Measurements from ENCODE around the gene SYT11. TPM values are rescaled to one million over a fixed set of nuclear protein-coding genes. Genes with fewer than 3 reads are reported as not detected.
"Not testable (repeated sequence)": the region's sequence is repeated elsewhere in the genome, so short reads cannot be mapped to it uniquely, and the experiment has no call there.

SYT11 gene
- total RNA-seq, 1 donor from 2014 or later: 4.9 TPM

DNA sequence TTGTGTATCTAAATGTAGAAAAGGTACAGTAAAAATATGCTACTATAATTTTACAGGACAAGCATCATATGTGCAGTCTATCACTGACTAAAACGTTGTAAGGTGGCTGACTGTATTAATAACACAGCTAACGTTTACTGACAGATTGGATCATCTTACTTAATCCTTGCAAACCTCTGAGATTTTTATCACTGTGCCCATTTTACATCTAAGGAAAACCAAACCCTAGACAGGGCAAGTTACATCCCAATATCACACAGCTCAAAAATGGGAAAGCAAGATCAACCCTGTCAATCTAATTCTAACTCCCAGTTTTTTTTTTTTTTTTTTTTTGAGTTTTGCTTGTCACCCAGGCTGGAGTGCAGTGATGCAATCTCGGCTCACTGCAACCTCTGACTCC, 59.3 kb downstream of the SYT11 start:
- Mint-ChIP-seq H3K4me1 (ENCODE audit: low read depth) (peaks cover 4% of the 10 kb centered on the region), H3K27me3 (ENCODE audit: low read depth) (no peaks in the 10 kb centered on the region), H3K27ac (ENCODE audit: unreplicated experiment) (peak overlapping the region; percentile 65), H3K36me3 (ENCODE audit: low read depth) (peaks cover 50% of the 10 kb centered on the region), H3K4me3 (ENCODE audit: unreplicated experiment) (no peak overlapping the region), H3K9me3 (ENCODE audit: low read depth) (no peaks in the 10 kb centered on the region)
- DNase-seq (ENCODE audit: low spot score): no peak
- TF ChIP-seq, protein P1, sequence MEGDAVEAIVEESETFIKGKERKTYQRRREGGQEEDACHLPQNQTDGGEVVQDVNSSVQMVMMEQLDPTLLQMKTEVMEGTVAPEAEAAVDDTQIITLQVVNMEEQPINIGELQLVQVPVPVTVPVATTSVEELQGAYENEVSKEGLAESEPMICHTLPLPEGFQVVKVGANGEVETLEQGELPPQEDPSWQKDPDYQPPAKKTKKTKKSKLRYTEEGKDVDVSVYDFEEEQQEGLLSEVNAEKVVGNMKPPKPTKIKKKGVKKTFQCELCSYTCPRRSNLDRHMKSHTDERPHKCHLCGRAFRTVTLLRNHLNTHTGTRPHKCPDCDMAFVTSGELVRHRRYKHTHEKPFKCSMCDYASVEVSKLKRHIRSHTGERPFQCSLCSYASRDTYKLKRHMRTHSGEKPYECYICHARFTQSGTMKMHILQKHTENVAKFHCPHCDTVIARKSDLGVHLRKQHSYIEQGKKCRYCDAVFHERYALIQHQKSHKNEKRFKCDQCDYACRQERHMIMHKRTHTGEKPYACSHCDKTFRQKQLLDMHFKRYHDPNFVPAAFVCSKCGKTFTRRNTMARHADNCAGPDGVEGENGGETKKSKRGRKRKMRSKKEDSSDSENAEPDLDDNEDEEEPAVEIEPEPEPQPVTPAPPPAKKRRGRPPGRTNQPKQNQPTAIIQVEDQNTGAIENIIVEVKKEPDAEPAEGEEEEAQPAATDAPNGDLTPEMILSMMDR (IDR thresholded peaks at IDR 0.05): no peak

DNA sequence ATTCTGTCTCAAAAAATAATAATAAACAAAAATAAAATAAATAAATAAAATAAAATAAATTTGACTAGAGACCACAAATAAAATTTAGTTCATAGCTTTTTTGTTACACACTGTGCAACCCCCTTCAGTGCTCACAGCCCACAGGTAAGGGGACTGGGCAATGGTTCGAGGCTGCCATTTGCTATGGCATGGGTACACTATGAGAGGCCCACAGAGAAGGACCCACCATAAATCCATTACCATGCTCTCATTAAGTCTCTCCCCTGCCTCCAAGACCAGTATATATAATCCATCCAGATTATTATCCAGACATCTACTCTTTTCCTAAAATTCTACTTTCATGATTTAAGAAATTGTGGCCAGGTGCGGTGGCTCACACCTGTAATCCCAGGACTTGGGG, 60.4 kb downstream of the SYT11 start:
- Mint-ChIP-seq H3K27ac (ENCODE audit: unreplicated experiment) (no peak overlapping the region), H3K4me1 (ENCODE audit: low read depth) (peaks cover 3% of the 10 kb centered on the region), H3K36me3 (ENCODE audit: low read depth) (peaks cover 43% of the 10 kb centered on the region), H3K27me3 (ENCODE audit: low read depth) (no peaks in the 10 kb centered on the region), H3K9me3 (ENCODE audit: low read depth) (no peaks in the 10 kb centered on the region), H3K4me3 (ENCODE audit: unreplicated experiment) (no peak overlapping the region)
- TF ChIP-seq, protein P1 (IDR thresholded peaks at IDR 0.05): no peak
- no peak for DNase-seq (ENCODE audit: low spot score)

DNA sequence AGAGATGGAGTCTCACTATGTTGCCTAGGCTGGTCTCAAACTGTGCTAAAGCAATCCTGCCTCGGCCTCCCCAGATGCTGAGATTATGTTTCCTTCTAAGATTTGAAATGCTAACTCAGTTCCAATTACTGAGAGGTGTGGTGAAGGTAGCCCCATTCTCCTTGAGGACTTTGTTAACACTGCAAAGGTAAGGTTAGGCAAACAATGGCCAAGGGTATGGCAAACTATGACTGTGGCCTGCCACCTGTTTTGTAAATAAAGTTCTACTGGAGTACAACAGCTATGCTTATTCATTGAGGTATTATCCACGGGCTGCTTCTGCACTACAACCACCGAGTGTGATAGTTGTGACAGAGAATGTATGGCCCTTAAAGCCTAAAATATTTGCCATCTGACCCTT, 61.4 kb downstream of the SYT11 start:
- no peaks in the 10 kb centered on the region for H3K9me3 Mint-ChIP-seq (ENCODE audit: low read depth)
- peak overlapping the region; percentile 32 for H3K27ac Mint-ChIP-seq (ENCODE audit: unreplicated experiment)
- H3K27me3 Mint-ChIP-seq (ENCODE audit: low read depth): no peaks in the 10 kb centered on the region
- peaks cover 43% of the 10 kb centered on the region for H3K36me3 Mint-ChIP-seq (ENCODE audit: low read depth)
- no peak for DNase-seq (ENCODE audit: low spot score)
- no peak overlapping the region for H3K4me3 Mint-ChIP-seq (ENCODE audit: unreplicated experiment)
- TF ChIP-seq, protein P1 (IDR thresholded peaks at IDR 0.05): no peak
- no peaks in the 10 kb centered on the region for H3K4me1 Mint-ChIP-seq (ENCODE audit: low read depth)

DNA sequence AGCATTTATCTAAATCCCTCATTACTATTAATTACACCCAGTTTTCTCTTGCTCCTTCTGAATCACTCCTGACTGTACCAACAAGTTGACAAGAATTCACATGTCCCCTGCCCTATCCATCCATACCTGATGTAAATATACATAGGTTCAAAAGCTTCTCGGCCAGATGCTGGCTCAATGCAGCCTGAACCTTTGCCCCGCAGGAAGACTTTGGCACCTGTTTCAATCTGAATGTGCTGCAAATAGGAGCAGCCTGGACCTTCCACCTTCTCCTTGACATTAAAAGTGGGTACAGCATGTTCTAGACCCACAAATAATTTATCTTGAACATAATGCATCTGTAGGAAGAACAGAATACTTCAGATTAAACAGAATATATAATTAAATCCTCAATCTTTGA, 66.1 kb downstream of the SYT11 start:
- Mint-ChIP-seq H3K9me3 (ENCODE audit: low read depth) (no peaks in the 10 kb centered on the region), H3K27me3 (ENCODE audit: low read depth) (no peaks in the 10 kb centered on the region), H3K4me1 (ENCODE audit: low read depth) (peaks cover 12% of the 10 kb centered on the region), H3K36me3 (ENCODE audit: low read depth) (peaks cover 46% of the 10 kb centered on the region), H3K27ac (ENCODE audit: unreplicated experiment) (no peak overlapping the region), H3K4me3 (ENCODE audit: unreplicated experiment) (no peak overlapping the region)
- no peak for DNase-seq (ENCODE audit: low spot score)
- TF ChIP-seq, protein P1 (IDR thresholded peaks at IDR 0.05): no peak

DNA sequence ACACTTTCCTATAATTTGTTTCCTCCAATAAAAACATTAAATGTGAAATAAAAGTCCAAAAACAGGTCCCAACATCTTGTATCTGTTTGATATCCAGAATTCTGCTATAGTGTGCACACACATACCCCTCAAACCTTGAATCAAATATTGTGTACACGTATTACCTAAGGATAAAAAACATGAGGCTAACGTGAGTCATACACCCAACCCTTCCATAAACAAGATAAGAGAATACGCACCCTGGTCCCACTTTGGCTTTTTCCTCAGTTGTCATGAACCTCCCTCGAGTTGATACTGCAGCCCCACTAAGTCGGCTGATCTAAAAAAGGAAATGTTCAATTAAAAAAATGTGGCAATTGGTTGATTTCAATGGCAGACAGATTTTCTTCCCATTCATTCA, 69.7 kb downstream of the SYT11 start:
- H3K36me3 Mint-ChIP-seq (ENCODE audit: low read depth): peaks cover 31% of the 10 kb centered on the region
- H3K4me1 Mint-ChIP-seq (ENCODE audit: low read depth): peaks cover 30% of the 10 kb centered on the region
- no peaks in the 10 kb centered on the region for H3K9me3 Mint-ChIP-seq (ENCODE audit: low read depth)
- no peak overlapping the region for H3K4me3 Mint-ChIP-seq (ENCODE audit: unreplicated experiment)
- no peak for DNase-seq (ENCODE audit: low spot score)
- no peaks in the 10 kb centered on the region for H3K27me3 Mint-ChIP-seq (ENCODE audit: low read depth)
- TF ChIP-seq, protein P1 (IDR thresholded peaks at IDR 0.05): no peak
- H3K27ac Mint-ChIP-seq (ENCODE audit: unreplicated experiment): no peak overlapping the region

DNA sequence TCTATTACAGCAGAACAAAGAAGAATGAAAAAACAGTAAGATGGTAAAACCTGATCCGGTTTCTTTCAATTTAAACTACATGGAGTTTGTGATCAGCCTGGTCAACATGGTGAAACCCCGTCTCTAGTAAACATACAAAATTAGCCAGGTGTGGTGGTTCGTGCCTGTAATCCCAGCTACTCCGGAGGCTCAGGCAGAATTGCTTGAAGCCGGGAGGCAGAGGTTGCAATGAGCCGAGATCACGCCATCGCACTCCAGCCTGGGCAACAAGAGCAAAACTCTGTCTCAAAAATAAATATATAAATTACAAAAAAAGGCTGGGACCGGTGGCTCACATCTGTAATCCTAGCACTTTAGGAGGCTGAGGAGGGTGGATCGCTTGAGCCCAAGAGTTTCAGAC, 71.4 kb downstream of the SYT11 start:
- peak overlapping the region; percentile 90 for H3K27ac Mint-ChIP-seq (ENCODE audit: unreplicated experiment)
- H3K4me3 Mint-ChIP-seq (ENCODE audit: unreplicated experiment): peak overlapping the region; percentile 65
- not testable (repeated sequence) for H3K27me3 Mint-ChIP-seq (ENCODE audit: low read depth); H3K9me3 Mint-ChIP-seq (ENCODE audit: low read depth); DNase-seq (ENCODE audit: low spot score)
- peaks cover 30% of the 10 kb centered on the region for H3K4me1 Mint-ChIP-seq (ENCODE audit: low read depth)
- peaks cover 27% of the 10 kb centered on the region for H3K36me3 Mint-ChIP-seq (ENCODE audit: low read depth)
